ENCODE data around the gene FBXO38.

DNA sequence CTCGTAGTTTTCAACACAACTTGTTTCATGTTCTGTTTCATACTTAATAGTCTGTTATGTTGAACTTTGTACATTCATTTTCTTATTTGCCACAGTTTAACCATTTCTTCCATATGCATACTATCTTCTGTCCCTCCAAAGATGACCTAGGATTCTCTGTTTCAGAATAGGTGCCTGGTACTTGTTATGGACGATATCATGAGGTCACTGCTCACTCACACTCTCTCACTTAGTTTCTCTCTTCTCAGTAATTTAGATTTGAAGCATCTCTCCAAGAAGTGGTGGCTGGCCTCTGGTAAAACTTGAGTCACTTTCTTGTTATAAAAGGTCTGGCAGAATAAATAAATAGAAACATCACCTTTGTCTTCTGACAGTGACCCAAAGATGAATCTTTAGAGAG is 28.4 kb downstream of the FBXO38 start:
- TF ChIP-seq, protein P1, sequence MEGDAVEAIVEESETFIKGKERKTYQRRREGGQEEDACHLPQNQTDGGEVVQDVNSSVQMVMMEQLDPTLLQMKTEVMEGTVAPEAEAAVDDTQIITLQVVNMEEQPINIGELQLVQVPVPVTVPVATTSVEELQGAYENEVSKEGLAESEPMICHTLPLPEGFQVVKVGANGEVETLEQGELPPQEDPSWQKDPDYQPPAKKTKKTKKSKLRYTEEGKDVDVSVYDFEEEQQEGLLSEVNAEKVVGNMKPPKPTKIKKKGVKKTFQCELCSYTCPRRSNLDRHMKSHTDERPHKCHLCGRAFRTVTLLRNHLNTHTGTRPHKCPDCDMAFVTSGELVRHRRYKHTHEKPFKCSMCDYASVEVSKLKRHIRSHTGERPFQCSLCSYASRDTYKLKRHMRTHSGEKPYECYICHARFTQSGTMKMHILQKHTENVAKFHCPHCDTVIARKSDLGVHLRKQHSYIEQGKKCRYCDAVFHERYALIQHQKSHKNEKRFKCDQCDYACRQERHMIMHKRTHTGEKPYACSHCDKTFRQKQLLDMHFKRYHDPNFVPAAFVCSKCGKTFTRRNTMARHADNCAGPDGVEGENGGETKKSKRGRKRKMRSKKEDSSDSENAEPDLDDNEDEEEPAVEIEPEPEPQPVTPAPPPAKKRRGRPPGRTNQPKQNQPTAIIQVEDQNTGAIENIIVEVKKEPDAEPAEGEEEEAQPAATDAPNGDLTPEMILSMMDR (conservative IDR thresholded peaks at IDR 0.05; ENCODE audit: low read length): no peak
- TF ChIP-seq EZH2phosphoT487 (IDR thresholded peaks at IDR 0.05; ENCODE audit: borderline replicate concordance): no peak
